Mesenchymal stem cell (in vitro differentiated cells and primary cell): ENCODE results near the gene WWOX.
A peak's percentile ranks its signal among the peaks of the same experiment; 100 is the strongest.

Experiments used
- DNase-seq: peaks from one replicate; pipeline ENCODE4 v3.0.0-alpha.2; 2013
- H2AFZ ChIP-seq: one replicate; pipeline ENCODE4 v1.6.1; 2013; ENCODE audit warnings: low read depth, mild to moderate bottlenecking, control low read depth, inconsistent platforms, low read length, moderate library complexity
- H2AK5ac ChIP-seq: 2 replicates; pipeline ENCODE4 v1.6.1; 2013; ENCODE audit warnings: low read length, moderate library complexity, mild to moderate bottlenecking, inconsistent platforms; ENCODE audit not compliant: severe bottlenecking
- H2BK120ac ChIP-seq: one replicate; pipeline ENCODE4 v1.6.1; 2013; ENCODE audit warnings: low read depth, mild to moderate bottlenecking, inconsistent platforms, low read length, moderate library complexity
- H2BK12ac ChIP-seq, 2 experiments: one replicate each; pipeline ENCODE4 v1.6.1; 2013; ENCODE audit warnings: inconsistent platforms in 2 of 2, low read length in 2 of 2, mild to moderate bottlenecking in 2 of 2, moderate library complexity in 2 of 2, control low read depth in 1 of 2
- H2BK15ac ChIP-seq: one replicate; pipeline ENCODE4 v1.6.1; 2013; ENCODE audit warnings: mild to moderate bottlenecking, low read depth, inconsistent platforms; ENCODE audit not compliant: poor library complexity, severe bottlenecking
- H2BK5ac ChIP-seq: 2 replicates; pipeline ENCODE4 v1.6.1; 2013; ENCODE audit warnings: low read depth, mild to moderate bottlenecking, low read length, control low read depth, inconsistent platforms; ENCODE audit not compliant: poor library complexity, severe bottlenecking
- H3K14ac ChIP-seq, 2 experiments: one replicate each; pipeline ENCODE4 v1.6.1; 2013; ENCODE audit warnings: inconsistent platforms in 2 of 2, low read length in 2 of 2, control low read depth in 1 of 2, mild to moderate bottlenecking in 1 of 2, moderate library complexity in 1 of 2
- H3K18ac ChIP-seq, 2 experiments: one replicate each; pipeline ENCODE4 v1.6.1; 2013; ENCODE audit warnings: inconsistent platforms in 2 of 2, low read length in 2 of 2, control low read depth in 1 of 2, low read depth in 1 of 2, mild to moderate bottlenecking in 1 of 2
- H3K23ac ChIP-seq, 2 experiments: one replicate each; pipeline ENCODE4 v1.6.1; 2013; ENCODE audit warnings: inconsistent platforms in 2 of 2, low read length in 2 of 2, mild to moderate bottlenecking in 2 of 2, moderate library complexity in 2 of 2, control low read depth in 1 of 2
- H3K27ac ChIP-seq: 2 replicates; pipeline ENCODE4 v1.5.1; 2013; ENCODE audit warnings: mild to moderate bottlenecking, moderate library complexity, low read length, control low read depth, inconsistent platforms; ENCODE audit not compliant: poor library complexity, severe bottlenecking
- H3K27me3 ChIP-seq, 2 experiments: 2 replicates each; pipeline versions ENCODE4 v1.6.1 to v1.7.0; 2013; ENCODE audit warnings: low read length in 2 of 2, mild to moderate bottlenecking in 2 of 2, moderate library complexity in 2 of 2, control low read depth in 1 of 2, inconsistent platforms in 1 of 2; ENCODE audit not compliant: control insufficient read depth in 1 of 2, insufficient read depth in 1 of 2
- H3K36me3 ChIP-seq, 2 experiments: 2 replicates each; pipeline versions ENCODE4 v1.6.1 to v1.7.0; 2013; ENCODE audit warnings: low read length in 2 of 2, control low read depth in 1 of 2, inconsistent platforms in 1 of 2, low read depth in 1 of 2, mild to moderate bottlenecking in 1 of 2; ENCODE audit not compliant: insufficient read depth in 2 of 2, control insufficient read depth in 1 of 2
- H3K4ac ChIP-seq, 2 experiments: one replicate each; pipeline ENCODE4 v1.6.1; 2013; ENCODE audit warnings: inconsistent platforms in 2 of 2, low read length in 2 of 2, mild to moderate bottlenecking in 2 of 2, moderate library complexity in 2 of 2, control low read depth in 1 of 2, low read depth in 1 of 2
- H3K4me1 ChIP-seq: 2 replicates; pipeline ENCODE4 v1.6.1; 2013; ENCODE audit warnings: low read depth, low read length, control low read depth; ENCODE audit not compliant: control insufficient read depth, insufficient read depth
- H3K4me2 ChIP-seq: 2 replicates; pipeline ENCODE4 v1.6.1; 2013; ENCODE audit warnings: low read length, mild to moderate bottlenecking, inconsistent platforms; ENCODE audit not compliant: poor library complexity, severe bottlenecking
- H3K4me3 ChIP-seq, 2 experiments: 2 replicates each; pipeline versions ENCODE4 v1.5.1 to v1.7.0; 2013; ENCODE audit warnings: low read length in 2 of 2, mild to moderate bottlenecking in 2 of 2, control low read depth in 1 of 2, low read depth in 1 of 2; ENCODE audit not compliant: insufficient read depth in 1 of 2
- H3K79me1 ChIP-seq: replicated peaks from 2 replicates; pipeline ENCODE4 v1.6.1; 2013; ENCODE audit warnings: mild to moderate bottlenecking, control low read depth, low read length, inconsistent platforms; ENCODE audit not compliant: poor library complexity, severe bottlenecking
- H3K9ac ChIP-seq: 2 replicates; pipeline ENCODE4 v1.7.0; 2013; ENCODE audit warnings: mild to moderate bottlenecking, low read length, moderate library complexity
- H3K9me3 ChIP-seq: 2 replicates; pipeline ENCODE4 v1.7.0; 2013; ENCODE audit warnings: mild to moderate bottlenecking, low read length; ENCODE audit not compliant: control insufficient read depth
- H4K8ac ChIP-seq: one replicate; pipeline ENCODE4 v1.6.1; 2013; ENCODE audit warnings: inconsistent platforms, mild to moderate bottlenecking, low read length, moderate library complexity
- H4K91ac ChIP-seq: one replicate; pipeline ENCODE4 v1.6.1; 2013; ENCODE audit warnings: mild to moderate bottlenecking, low read length, inconsistent platforms
- WGBS: methylation state at CpG from one replicate; pipeline ENCODE4 v1.1.7; 2013; ENCODE audit warnings: mixed read lengths; 5-methylcytosine and 5-hydroxymethylcytosine counted together

WWOX gene

GRCh38 chr16:78116946-78117345, 17.5 kb downstream of the WWOX start:
- Histone ChIP-seq H3K4ac (no peak overlapping the region), H4K8ac (no peak overlapping the region), H3K79me1 (peaks cover 1% of the 10 kb centered on the region), H3K36me3 (peaks cover 2 to 33% of the 10 kb centered on the region in 2 experiments), H3K9ac (no peak overlapping the region), H2BK120ac (no peak overlapping the region), H4K91ac (no peak overlapping the region), H3K23ac (no peak overlapping the region), H2BK5ac (no peak overlapping the region), H2BK15ac (no peak overlapping the region), H3K4me3 (no peak overlapping the region), H3K27me3 (no peaks in the 10 kb centered on the region), H3K9me3 (no peaks in the 10 kb centered on the region), H3K18ac (no peak overlapping the region), H2AK5ac (no peak overlapping the region), H3K4me1 (no peaks in the 10 kb centered on the region), H2BK12ac (no peak overlapping the region), H2AFZ (no peak overlapping the region), H3K4me2 (no peak overlapping the region), H3K14ac (no peak overlapping the region), H3K27ac (no peak overlapping the region)
- no peak for DNase-seq
- 89% methylated on average over 4 of the region's 4 CpGs for WGBS

- H3K27me3 ChIP-seq = no peaks in the 10 kb centered on the region
- WGBS = 100% methylated on average over 2 of the region's 5 CpGs
- no peak overlapping the region for H2BK120ac ChIP-seq
- no peak overlapping the region for H3K4me3 ChIP-seq
- no peak for DNase-seq
- H4K91ac ChIP-seq = no peak overlapping the region
- H3K9ac ChIP-seq = no peak overlapping the region
- no peak overlapping the region for H3K4me2 ChIP-seq
- H3K4me1 ChIP-seq = no peaks in the 10 kb centered on the region
- no peak overlapping the region for H2BK12ac ChIP-seq
- H3K18ac ChIP-seq = no peak overlapping the region
- no peak overlapping the region for H2AFZ ChIP-seq
- H3K14ac ChIP-seq = no peak overlapping the region
- no peak overlapping the region for H3K4ac ChIP-seq
- H2BK5ac ChIP-seq = no peak overlapping the region
- no peak overlapping the region for H3K27ac ChIP-seq
- no peak overlapping the region for H3K23ac ChIP-seq
- peaks cover 1% of the 10 kb centered on the region for H3K79me1 ChIP-seq
- no peak overlapping the region for H2AK5ac ChIP-seq
- no peak overlapping the region for H2BK15ac ChIP-seq
- H3K9me3 ChIP-seq = no peaks in the 10 kb centered on the region
- H3K36me3 ChIP-seq = peaks cover 2 to 29% of the 10 kb centered on the region in 2 experiments
- no peak overlapping the region for H4K8ac ChIP-seq
Observed at GRCh38 chr16:78117391-78117790, 17.9 kb downstream of the WWOX start.

- H3K4me1 ChIP-seq = no peaks in the 10 kb centered on the region
- H4K91ac ChIP-seq = no peak overlapping the region
- no peaks in the 10 kb centered on the region for H3K9me3 ChIP-seq
- H3K14ac ChIP-seq = no peak overlapping the region
- no peak overlapping the region for H3K4me2 ChIP-seq
- H2BK15ac ChIP-seq = no peak overlapping the region
- no peak overlapping the region for H4K8ac ChIP-seq
- H3K4me3 ChIP-seq = no peak overlapping the region
- H3K27ac ChIP-seq = no peak overlapping the region
- H3K9ac ChIP-seq = no peak overlapping the region
- H3K23ac ChIP-seq = no peak overlapping the region
- no peaks in the 10 kb centered on the region for H3K27me3 ChIP-seq
- no peak overlapping the region for H2AK5ac ChIP-seq
- no peak overlapping the region for H2BK120ac ChIP-seq
- 88% methylated on average over 3 of the region's 4 CpGs for WGBS
- no peak overlapping the region for H3K18ac ChIP-seq
- H2BK5ac ChIP-seq = no peak overlapping the region
- H2AFZ ChIP-seq = no peak overlapping the region
- no peak for DNase-seq
- no peak overlapping the region for H3K4ac ChIP-seq
- no peak overlapping the region for H2BK12ac ChIP-seq
- H3K79me1 ChIP-seq = peaks cover 1% of the 10 kb centered on the region
- H3K36me3 ChIP-seq = peaks cover 0 to 28% of the 10 kb centered on the region in 2 experiments
Observed at GRCh38 chr16:78118469-78119025, 19.1 kb downstream of the WWOX start.

- Histone ChIP-seq H2AFZ (no peak overlapping the region), H3K4me3 (peak overlapping the region in 1 of 2 experiments; percentile 15), H3K4me2 (no peak overlapping the region), H3K27ac (peak overlapping the region; percentile 23), H3K4me1 (no peaks in the 10 kb centered on the region), H4K8ac (no peak overlapping the region), H3K23ac (no peak overlapping the region), H4K91ac (no peak overlapping the region), H2AK5ac (no peak overlapping the region), H3K4ac (no peak overlapping the region), H3K9me3 (no peaks in the 10 kb centered on the region), H3K36me3 (peaks cover 3 to 11% of the 10 kb centered on the region in 2 experiments), H3K79me1 (no peaks in the 10 kb centered on the region), H3K27me3 (no peaks in the 10 kb centered on the region), H2BK5ac (no peak overlapping the region), H2BK120ac (no peak overlapping the region), H2BK15ac (no peak overlapping the region), H3K14ac (no peak overlapping the region), H3K9ac (peak overlapping the region; percentile 75), H3K18ac (no peak overlapping the region), H2BK12ac (no peak overlapping the region)
- DNase-seq = peak; percentile 78
- 17% methylated on average over 3 of the region's 4 CpGs for WGBS
Observed at GRCh38 chr16:78122774-78123315, 23.4 kb downstream of the WWOX start.
